ENCODE results near the gene CALU.

CALU gene

GRCh38 chr7:128814499-128814898 lies 75.3 kb downstream of the CALU start:
- no peak overlapping the region for H3K27ac ChIP-seq
- no peaks in the 10 kb centered on the region for H3K36me3 ChIP-seq
- no peak overlapping the region for H3K4me3 ChIP-seq (ENCODE audit: low read depth in 1 of 2, low read length in 1 of 2)
- no peaks in the 10 kb centered on the region for H3K9me3 ChIP-seq
- peaks cover 6% of the 10 kb centered on the region for H3K27me3 ChIP-seq
- peaks cover 10% of the 10 kb centered on the region in 2 experiments for H3K4me1 ChIP-seq (ENCODE audit: control insufficient read depth in 1 of 2, insufficient read depth in 1 of 2, low read depth in 1 of 2, low read length in 1 of 2)
- TF ChIP-seq CTCF (IDR thresholded peaks at IDR 0.05), result no peak

- no peak overlapping the region for H3K4me3 ChIP-seq (ENCODE audit: low read depth in 1 of 2, low read length in 1 of 2)
- no peaks in the 10 kb centered on the region for H3K36me3 ChIP-seq
- no peaks in the 10 kb centered on the region for H3K9me3 ChIP-seq
- no peak overlapping the region for H3K27ac ChIP-seq
- H3K27me3 ChIP-seq, result peaks cover 11% of the 10 kb centered on the region
- no peak for TF ChIP-seq CTCF (IDR thresholded peaks at IDR 0.05)
- H3K4me1 ChIP-seq (ENCODE audit: control insufficient read depth in 1 of 2, insufficient read depth in 1 of 2, low read depth in 1 of 2, low read length in 1 of 2), result peaks cover 10% of the 10 kb centered on the region in 2 experiments
Measured at GRCh38 chr7:128815289-128815942, 76.3 kb downstream of the CALU start.

DNA sequence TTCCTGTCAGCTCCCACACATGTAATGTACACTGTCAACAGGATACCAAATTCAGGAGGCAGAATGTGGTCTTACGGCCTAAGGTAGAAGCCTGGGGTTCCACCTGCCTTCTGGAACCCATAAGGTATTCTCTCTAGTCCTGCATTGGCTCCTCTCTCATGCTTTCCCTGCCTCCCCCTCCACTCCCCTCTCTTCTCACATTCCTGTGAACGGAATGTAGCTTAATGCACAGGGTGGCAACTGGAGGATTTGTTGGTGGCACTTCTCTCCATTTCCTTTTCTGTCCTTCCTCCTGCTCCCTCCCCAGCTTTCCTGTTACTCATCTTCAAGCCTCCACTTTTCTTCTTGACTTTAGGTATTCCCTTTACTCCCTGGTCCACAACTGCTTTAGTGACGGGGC lies 79.5 kb downstream of the CALU start:
- no peak for TF ChIP-seq CTCF (IDR thresholded peaks at IDR 0.05)
- no peak overlapping the region for H3K4me3 ChIP-seq (ENCODE audit: low read depth in 1 of 2, low read length in 1 of 2)
- H3K27ac ChIP-seq, result no peak overlapping the region
- no peaks in the 10 kb centered on the region for H3K9me3 ChIP-seq
- H3K4me1 ChIP-seq (ENCODE audit: control insufficient read depth in 1 of 2, insufficient read depth in 1 of 2, low read depth in 1 of 2, low read length in 1 of 2), result no peaks in the 10 kb centered on the region
- H3K36me3 ChIP-seq, result no peaks in the 10 kb centered on the region
- peaks cover 20% of the 10 kb centered on the region for H3K27me3 ChIP-seq

Data from neutrophil (primary cell).